Measurements from ENCODE around the gene HAGHL.

HAGHL gene

GRCh38 chr16:726438-727290, at the start of gene HAGHL, which contains the start of gene CCDC78:
Gene HAGHL, plus strand, starts transcription at chr16:727106. Its CDS starts 404 bp downstream, at chr16:727510.
Gene CCDC78, minus strand, starts transcription at chr16:726443. Its CDS starts 76 bp downstream, at chr16:726367.
- no peak for DNase-seq

GRCh38 chr16:677316-678190, 49.4 kb upstream of the HAGHL start:
- peak; percentile 70 for DNase-seq

GRCh38 chr16:678209-678857, 48.6 kb upstream of the HAGHL start:
- no peak for DNase-seq

GRCh38 chr16:678858-679813, 47.8 kb upstream of the HAGHL start:
- no peak for DNase-seq

- peak; percentile 44 for DNase-seq
Observed at GRCh38 chr16:679814-680624, 46.9 kb upstream of the HAGHL start, which contains the start of gene STUB1. Gene STUB1, plus strand, starts transcription at chr16:680410. Its CDS starts 116 bp downstream, at chr16:680526.

GRCh38 chr16:680625-680945, 46.3 kb upstream of the HAGHL start:
- DNase-seq: no peak

- no peak for DNase-seq
Observed at GRCh38 chr16:680967-681745, 45.8 kb upstream of the HAGHL start.

GRCh38 chr16:681746-682427, 45.0 kb upstream of the HAGHL start:
- DNase-seq: no peak

- DNase-seq: no peak
Observed at GRCh38 chr16:682493-683395, 44.2 kb upstream of the HAGHL start.

- no peak for DNase-seq
Observed at GRCh38 chr16:683396-684070, 43.4 kb upstream of the HAGHL start.

- peak; percentile 86 for DNase-seq
Observed at GRCh38 chr16:684071-684794, 42.7 kb upstream of the HAGHL start, which contains the start of gene JMJD8. Gene JMJD8, minus strand, starts transcription at chr16:684334. Its CDS starts 15 bp downstream, at chr16:684319.

GRCh38 chr16:684961-685696, 41.8 kb upstream of the HAGHL start:
- DNase-seq: peak; percentile 43

- no peak for DNase-seq
Observed at GRCh38 chr16:685967-686366, 40.9 kb upstream of the HAGHL start.

GRCh38 chr16:686459-687260, 40.2 kb upstream of the HAGHL start:
- no peak for DNase-seq

GRCh38 chr16:687499-687898, 39.4 kb upstream of the HAGHL start:
- DNase-seq: no peak

Data from NCI-H1105 (cell line).